HG03565 (cell line): Measurements from ENCODE around the gene APOL2.
"Not testable (repeated sequence)": the region's sequence is repeated elsewhere in the genome, so short reads cannot be mapped to it uniquely, and the experiment has no call there.

Source experiments
- ATAC-seq: cut with Tn5 transposase; IDR thresholded peaks from one replicate; pipeline ENCODE4 v1.9.1; 2021; ENCODE audit warnings: mild to moderate bottlenecking, moderate library complexity; ENCODE audit not compliant: unreplicated experiment

Gene APOL2

GRCh38 chr22:36201630-36202319, 37.6 kb downstream of the APOL2 start, which contains the start of gene APOL4:
Gene APOL4, minus strand, starts transcription at chr22:36201809. Its CDS starts 75 bp downstream, at chr22:36201734.
- no peak for ATAC-seq

GRCh38 chr22:36201025-36201424, 38.3 kb downstream of the APOL2 start:
- not testable (repeated sequence) for ATAC-seq

- no peak for ATAC-seq
Observed at GRCh38 chr22:36199001-36199551, 40.3 kb downstream of the APOL2 start.

GRCh38 chr22:36198536-36198935, 40.8 kb downstream of the APOL2 start:
- no peak for ATAC-seq

- no peak for ATAC-seq
Observed at GRCh38 chr22:36197514-36198146, 41.7 kb downstream of the APOL2 start.

- ATAC-seq = no peak
Observed at GRCh38 chr22:36197065-36197440, 42.3 kb downstream of the APOL2 start.

- ATAC-seq = no peak
Observed at GRCh38 chr22:36196254-36197064, 42.9 kb downstream of the APOL2 start.

- no peak for ATAC-seq
Observed at GRCh38 chr22:36194971-36195370, 44.4 kb downstream of the APOL2 start.

GRCh38 chr22:36194385-36194784, 44.9 kb downstream of the APOL2 start:
- no peak for ATAC-seq

- ATAC-seq = no peak
Observed at GRCh38 chr22:36193577-36193976, 45.8 kb downstream of the APOL2 start.

- no peak for ATAC-seq
Observed at GRCh38 chr22:36193171-36193570, 46.2 kb downstream of the APOL2 start.

GRCh38 chr22:36192542-36192941, 46.8 kb downstream of the APOL2 start:
- ATAC-seq = no peak

- no peak for ATAC-seq
Observed at GRCh38 chr22:36191106-36191836, 48.1 kb downstream of the APOL2 start.

GRCh38 chr22:36187862-36188261, 51.5 kb downstream of the APOL2 start:
- ATAC-seq = not testable (repeated sequence)

- ATAC-seq = no peak
Observed at GRCh38 chr22:36185828-36186624, 53.3 kb downstream of the APOL2 start.

- ATAC-seq = no peak
Observed at GRCh38 chr22:36184433-36185025, 54.8 kb downstream of the APOL2 start.

- no peak for ATAC-seq
Observed at GRCh38 chr22:36183446-36183845, 55.9 kb downstream of the APOL2 start.

- ATAC-seq = no peak
Observed at GRCh38 chr22:36182857-36183256, 56.5 kb downstream of the APOL2 start.

GRCh38 chr22:36182056-36182455, 57.3 kb downstream of the APOL2 start:
- ATAC-seq = no peak

GRCh38 chr22:36180928-36181327, 58.4 kb downstream of the APOL2 start:
- no peak for ATAC-seq
